GM06990 (cell line): Measurements from ENCODE around the gene OBSCN.

Source experiments
- DNase-seq: peaks from one replicate; pipeline ENCODE4 v3.0.0-alpha.2; 2011; ENCODE audit not compliant: insufficient read length; ENCODE audit errors: extremely low read depth
- H3K27me3 ChIP-seq: replicated peaks from 2 replicates; pipeline ENCODE4 v1.6.0; 2011; ENCODE audit warnings: low read length; ENCODE audit not compliant: control insufficient read depth, insufficient read depth
- H3K36me3 ChIP-seq: 2 replicates; pipeline ENCODE4 v1.5.1; 2011; ENCODE audit warnings: low read length; ENCODE audit not compliant: control insufficient read depth, insufficient read depth
- H3K4me3 ChIP-seq: replicated peaks from 2 replicates; pipeline ENCODE4 v1.5.1; 2011; ENCODE audit warnings: low read depth, mild to moderate bottlenecking, control low read depth, low read length
- TF ChIP-seq, protein P1 (sequence below): IDR thresholded peaks from 2 replicates; pipeline ENCODE4 v1.5.1; 2011; ENCODE audit warnings: low read length, control low read depth, mild to moderate bottlenecking, inconsistent platforms; ENCODE audit not compliant: insufficient read depth, poor library complexity, severe bottlenecking

The OBSCN gene

DNA sequence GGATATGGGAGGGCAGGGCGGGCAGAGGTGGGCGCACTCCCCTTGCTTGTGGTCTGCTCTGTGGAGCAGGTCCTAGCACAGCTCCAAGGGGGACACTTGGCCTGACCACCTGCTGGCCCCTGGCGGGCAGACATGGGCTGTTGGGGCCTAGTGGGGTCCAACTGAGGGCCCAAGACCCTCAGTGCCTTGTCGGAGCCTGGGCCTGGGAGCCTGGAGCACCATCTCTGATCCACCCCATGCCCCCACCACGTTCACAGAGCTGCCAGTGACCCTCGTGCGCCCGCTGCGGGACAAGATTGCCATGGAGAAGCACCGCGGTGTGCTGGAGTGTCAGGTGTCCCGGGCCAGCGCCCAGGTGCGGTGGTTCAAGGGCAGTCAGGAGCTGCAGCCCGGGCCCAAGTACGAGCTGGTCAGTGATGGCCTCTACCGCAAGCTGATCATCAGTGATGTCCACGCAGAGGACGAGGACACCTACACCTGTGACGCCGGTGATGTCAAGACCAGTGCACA, 70.6 kb downstream of the OBSCN start:
- peaks cover 1% of the 10 kb centered on the region for H3K27me3 ChIP-seq
- no peaks in the 10 kb centered on the region for H3K36me3 ChIP-seq

DNA sequence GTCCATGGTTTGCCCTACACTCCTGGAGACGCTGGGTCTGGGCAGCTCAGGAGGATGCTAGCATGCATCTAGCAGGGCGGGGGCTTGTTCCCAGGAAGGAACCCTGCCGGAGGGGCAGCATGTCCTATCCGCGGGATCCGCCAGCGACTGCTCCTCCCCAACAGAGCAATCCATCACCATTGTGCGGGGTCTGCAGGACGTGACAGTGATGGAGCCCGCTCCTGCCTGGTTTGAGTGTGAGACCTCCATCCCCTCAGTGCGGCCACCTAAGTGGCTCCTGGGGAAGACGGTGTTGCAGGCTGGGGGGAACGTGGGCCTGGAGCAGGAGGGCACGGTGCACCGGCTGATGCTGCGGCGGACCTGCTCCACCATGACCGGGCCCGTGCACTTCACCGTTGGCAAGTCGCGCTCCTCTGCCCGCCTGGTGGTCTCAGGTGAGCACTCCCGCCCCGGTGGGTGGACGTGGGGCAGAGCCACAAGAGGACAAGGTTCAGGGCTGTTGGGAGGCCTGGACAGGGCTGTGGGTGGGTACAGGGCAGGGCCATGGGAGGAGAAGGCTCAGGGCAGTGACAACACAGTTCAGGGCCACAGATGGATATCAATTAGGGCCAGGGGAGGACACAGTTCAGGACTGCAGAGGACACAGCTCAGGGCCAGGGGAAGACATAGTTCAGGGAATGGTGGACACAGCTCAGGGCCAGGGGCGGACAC, 71.3 kb downstream of the OBSCN start:
- Histone ChIP-seq H3K4me3 (no peak overlapping the region), H3K27me3 (peaks cover 1% of the 10 kb centered on the region), H3K36me3 (no peaks in the 10 kb centered on the region)
- no peak for DNase-seq
- TF ChIP-seq, protein P1, sequence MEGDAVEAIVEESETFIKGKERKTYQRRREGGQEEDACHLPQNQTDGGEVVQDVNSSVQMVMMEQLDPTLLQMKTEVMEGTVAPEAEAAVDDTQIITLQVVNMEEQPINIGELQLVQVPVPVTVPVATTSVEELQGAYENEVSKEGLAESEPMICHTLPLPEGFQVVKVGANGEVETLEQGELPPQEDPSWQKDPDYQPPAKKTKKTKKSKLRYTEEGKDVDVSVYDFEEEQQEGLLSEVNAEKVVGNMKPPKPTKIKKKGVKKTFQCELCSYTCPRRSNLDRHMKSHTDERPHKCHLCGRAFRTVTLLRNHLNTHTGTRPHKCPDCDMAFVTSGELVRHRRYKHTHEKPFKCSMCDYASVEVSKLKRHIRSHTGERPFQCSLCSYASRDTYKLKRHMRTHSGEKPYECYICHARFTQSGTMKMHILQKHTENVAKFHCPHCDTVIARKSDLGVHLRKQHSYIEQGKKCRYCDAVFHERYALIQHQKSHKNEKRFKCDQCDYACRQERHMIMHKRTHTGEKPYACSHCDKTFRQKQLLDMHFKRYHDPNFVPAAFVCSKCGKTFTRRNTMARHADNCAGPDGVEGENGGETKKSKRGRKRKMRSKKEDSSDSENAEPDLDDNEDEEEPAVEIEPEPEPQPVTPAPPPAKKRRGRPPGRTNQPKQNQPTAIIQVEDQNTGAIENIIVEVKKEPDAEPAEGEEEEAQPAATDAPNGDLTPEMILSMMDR, result no peak

More for the DNA sequence above, 70.6 kb downstream of the OBSCN start:
- TF ChIP-seq, protein P1, result no peak
- no peak overlapping the region for H3K4me3 ChIP-seq
- DNase-seq, result no peak

DNA sequence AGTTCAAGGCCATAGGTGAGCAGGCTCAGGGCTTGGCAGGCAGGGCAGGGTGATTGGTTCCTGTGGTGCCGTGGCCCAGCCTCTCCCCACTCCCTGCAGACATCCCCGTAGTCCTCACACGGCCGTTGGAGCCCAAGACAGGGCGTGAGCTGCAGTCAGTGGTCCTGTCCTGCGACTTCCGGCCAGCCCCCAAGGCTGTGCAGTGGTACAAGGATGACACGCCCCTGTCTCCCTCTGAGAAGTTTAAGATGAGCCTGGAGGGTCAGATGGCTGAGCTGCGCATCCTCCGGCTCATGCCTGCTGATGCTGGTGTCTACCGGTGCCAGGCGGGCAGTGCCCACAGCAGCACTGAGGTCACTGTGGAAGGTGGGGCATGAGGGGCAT, 71.9 kb downstream of the OBSCN start:
- TF ChIP-seq, protein P1, result no peak
- Histone ChIP-seq H3K27me3 (peaks cover 1% of the 10 kb centered on the region), H3K4me3 (no peak overlapping the region), H3K36me3 (no peaks in the 10 kb centered on the region)
- no peak for DNase-seq

DNA sequence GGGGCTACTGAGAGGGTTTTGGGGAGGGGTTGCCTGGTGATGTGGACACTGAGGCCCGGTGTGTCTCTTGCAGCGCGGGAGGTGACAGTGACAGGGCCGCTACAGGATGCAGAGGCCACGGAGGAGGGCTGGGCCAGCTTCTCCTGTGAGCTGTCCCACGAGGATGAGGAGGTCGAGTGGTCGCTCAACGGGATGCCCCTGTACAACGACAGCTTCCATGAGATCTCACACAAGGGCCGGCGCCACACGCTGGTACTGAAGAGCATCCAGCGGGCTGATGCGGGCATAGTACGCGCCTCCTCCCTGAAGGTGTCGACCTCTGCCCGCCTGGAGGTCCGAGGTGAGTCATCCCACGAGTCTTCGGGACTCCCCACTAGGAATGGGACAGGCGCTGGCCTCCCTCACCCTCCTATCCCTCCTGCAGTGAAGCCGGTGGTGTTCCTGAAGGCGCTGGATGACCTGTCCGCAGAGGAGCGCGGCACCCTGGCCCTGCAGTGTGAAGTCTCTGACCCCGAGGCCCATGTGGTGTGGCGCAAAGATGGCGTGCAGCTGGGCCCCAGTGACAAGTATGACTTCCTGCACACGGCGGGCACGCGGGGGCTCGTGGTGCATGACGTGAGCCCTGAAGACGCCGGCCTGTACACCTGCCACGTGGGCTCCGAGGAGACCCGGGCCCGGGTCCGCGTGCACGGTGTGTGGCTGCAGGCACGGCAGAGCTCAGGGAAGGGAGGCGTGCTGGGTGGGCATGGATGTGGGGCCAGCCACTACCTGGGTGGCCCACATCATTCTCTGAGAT, 72.5 kb downstream of the OBSCN start:
- H3K36me3 ChIP-seq, result no peaks in the 10 kb centered on the region
- no peak for DNase-seq
- TF ChIP-seq, protein P1, result no peak

DNA sequence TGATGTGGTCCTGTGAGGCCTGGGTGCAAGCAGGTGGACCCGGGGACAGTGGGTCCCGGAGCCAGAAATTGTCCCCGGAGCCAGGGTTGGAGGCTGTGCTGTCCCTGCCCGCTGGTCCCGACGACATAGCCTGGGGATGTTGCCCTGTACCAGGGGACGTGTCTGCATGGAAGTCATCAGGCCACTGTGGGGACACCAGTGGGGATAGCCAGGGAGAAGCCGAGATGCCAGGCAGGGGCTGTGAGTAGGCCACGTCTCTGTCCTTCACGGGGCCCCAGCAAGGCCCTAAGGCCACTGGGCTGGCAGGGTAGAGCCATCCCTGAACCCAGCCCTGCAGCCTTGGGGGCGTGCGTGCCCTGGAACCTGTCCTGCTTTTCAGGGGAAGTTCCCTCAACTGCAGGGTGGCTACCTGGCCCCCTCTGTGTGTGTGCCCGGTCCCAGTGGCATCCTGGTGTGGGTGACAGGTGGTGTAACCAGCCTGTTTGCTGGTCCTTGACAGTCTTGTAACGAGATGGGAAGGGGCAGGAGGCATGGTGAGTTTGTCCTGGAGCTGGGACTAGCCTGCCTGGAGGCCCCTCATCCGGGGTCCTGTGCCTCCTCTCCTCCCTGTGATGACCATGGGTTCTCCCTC, 73.2 kb downstream of the OBSCN start:
- DNase-seq, result no peak
- no peaks in the 10 kb centered on the region for H3K27me3 ChIP-seq
- TF ChIP-seq, protein P1, result no peak
- H3K36me3 ChIP-seq, result no peaks in the 10 kb centered on the region
- H3K4me3 ChIP-seq, result no peak overlapping the region

More for the DNA sequence above, 72.5 kb downstream of the OBSCN start:
- H3K27me3 ChIP-seq, result no peaks in the 10 kb centered on the region
- no peak overlapping the region for H3K4me3 ChIP-seq
